Lower leg skin (tissue), 4 donors: Measurements from ENCODE around the gene REEP3. TPM values are rescaled to one million over a fixed set of nuclear protein-coding genes. Genes with fewer than 3 reads are reported as not detected.

Source experiments
- DNase-seq, 2 donors: peaks; one replicate each; pipeline ENCODE4 v3.0.0-alpha.2; 2019; ENCODE audit warnings: low spot score in 2 of 2
- H3K4me3 ChIP-seq: fragments of 200-600 bp; sonication (generic); 2 replicates; pipeline ENCODE4 v1.5.1; 2017; ENCODE audit warnings: mild to moderate bottlenecking, low read depth; ENCODE audit not compliant: poor library complexity, severe bottlenecking
- POLR2A ChIP-seq, 2 donors: fragments of 450-650 bp; IDR thresholded peaks; one replicate each; pipeline ENCODE4 v1.6.1; 2016 to 2017; ENCODE audit warnings: antibody characterized with exemption in 2 of 2, mild to moderate bottlenecking in 1 of 2, moderate library complexity in 1 of 2
- WGBS, 2 donors: methylation state at CpG; one replicate each; pipeline ENCODE4 v1.1.5; 2018; 5-methylcytosine and 5-hydroxymethylcytosine counted together
- intact Hi-C: fragments of 100-400 bp; cut with DNase I; formaldehyde crosslinking; loops from one replicate; pipeline ENCODE4 v1.15.0; 2023; ENCODE audit warnings: low total_unique reads
- total RNA-seq, 4 donors: library from RNA; depleted of rRNA; stranded (reverse); fragments of >200 nt; gene quantifications; one replicate each; pipeline ENCODE4 v1.1.0, GENCODE V29; 2016
- TF ChIP-seq, protein P1 (sequence below), 3 donors: fragments of 450-650 bp; IDR thresholded peaks; one replicate each; pipeline ENCODE4 v1.5.1; 2016; ENCODE audit warnings: antibody characterized with exemption in 3 of 3, mild to moderate bottlenecking in 3 of 3, moderate library complexity in 2 of 3

Gene REEP3
- total RNA-seq, 4 donors from 2014 or later: 39.8 to 58.4 (median 49.0) TPM

DNA sequence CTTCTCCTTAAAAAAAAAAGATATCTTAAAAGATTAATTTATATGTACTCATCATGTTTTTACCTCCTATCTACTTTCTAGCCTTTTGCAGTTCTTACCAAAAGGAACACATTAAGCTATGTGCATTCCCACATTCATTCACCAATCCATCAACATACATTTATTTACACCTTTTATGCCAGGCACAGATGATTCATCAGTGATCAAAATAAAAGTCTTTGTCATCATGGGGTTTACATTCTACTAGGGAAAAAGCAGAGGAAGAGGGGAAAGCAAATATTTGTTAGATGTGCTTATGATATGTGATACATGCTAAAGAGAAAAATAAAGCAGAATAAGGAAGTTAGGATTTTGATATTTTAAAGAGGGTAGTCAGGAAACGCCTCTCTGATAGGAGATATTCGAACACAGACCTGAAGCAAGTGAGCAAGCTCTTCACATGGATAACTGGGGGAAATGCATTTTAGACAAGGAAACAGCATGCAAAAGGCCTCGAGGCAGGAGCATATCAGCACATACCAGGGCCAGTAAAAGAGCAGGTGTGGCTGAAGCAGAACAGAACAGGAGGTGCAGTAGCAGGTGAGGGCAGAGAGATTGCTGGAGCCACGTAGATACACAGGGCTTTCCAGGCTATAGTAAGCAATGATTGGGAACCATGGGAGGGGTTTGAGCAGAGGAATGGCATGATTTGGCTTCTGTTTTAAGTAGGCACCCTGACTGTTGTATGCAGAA, 67.4 kb downstream of the REEP3 start:
- TF ChIP-seq, protein P1, sequence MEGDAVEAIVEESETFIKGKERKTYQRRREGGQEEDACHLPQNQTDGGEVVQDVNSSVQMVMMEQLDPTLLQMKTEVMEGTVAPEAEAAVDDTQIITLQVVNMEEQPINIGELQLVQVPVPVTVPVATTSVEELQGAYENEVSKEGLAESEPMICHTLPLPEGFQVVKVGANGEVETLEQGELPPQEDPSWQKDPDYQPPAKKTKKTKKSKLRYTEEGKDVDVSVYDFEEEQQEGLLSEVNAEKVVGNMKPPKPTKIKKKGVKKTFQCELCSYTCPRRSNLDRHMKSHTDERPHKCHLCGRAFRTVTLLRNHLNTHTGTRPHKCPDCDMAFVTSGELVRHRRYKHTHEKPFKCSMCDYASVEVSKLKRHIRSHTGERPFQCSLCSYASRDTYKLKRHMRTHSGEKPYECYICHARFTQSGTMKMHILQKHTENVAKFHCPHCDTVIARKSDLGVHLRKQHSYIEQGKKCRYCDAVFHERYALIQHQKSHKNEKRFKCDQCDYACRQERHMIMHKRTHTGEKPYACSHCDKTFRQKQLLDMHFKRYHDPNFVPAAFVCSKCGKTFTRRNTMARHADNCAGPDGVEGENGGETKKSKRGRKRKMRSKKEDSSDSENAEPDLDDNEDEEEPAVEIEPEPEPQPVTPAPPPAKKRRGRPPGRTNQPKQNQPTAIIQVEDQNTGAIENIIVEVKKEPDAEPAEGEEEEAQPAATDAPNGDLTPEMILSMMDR (IDR thresholded peaks at IDR 0.05): no peak
- TF ChIP-seq POLR2A (IDR thresholded peaks at IDR 0.05): no peak
- 61 to 65% methylated on average over 4 of the region's 4 CpGs for WGBS, 2 donors

DNA sequence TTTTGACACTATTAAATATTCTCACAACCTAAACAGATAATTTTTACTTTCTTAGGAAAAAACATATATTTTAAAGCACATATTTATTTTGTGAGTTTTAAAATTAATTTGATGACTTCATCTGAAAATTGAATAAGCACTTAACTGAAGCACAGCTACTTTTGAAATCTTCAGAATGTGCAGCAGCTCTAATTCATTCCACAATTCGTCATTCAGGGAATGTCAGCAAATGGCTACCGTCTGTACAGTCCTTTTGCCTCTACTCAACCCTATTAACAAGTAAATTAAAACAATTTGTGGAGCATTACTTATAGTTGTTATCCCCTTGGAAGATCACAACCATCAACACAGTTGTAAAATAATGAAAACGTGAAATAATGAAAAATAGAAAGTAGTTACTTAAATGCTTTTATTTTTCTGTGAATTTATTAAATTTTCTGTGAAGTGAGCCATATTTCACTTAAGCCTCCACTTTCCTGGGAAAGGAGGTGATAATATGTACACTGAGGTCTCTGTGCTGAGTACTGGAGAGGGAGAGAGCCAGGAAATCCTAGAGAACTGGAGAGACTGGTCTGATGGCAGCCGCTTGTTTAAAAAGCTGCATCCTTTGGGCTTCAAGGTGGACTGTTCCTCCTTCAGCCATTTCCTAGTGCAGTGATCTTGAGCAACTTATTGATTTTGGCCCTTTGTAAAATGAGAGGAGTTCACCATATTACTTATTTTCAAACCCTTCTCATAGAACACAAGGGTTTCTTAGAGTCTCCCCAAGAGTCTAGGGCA, 70.6 kb downstream of the REEP3 start:
- no peak for TF ChIP-seq POLR2A (IDR thresholded peaks at IDR 0.05)
- TF ChIP-seq, protein P1 (IDR thresholded peaks at IDR 0.05): no peak
- no peak overlapping the region for H3K4me3 ChIP-seq
- DNase-seq: no peak
- intact Hi-C loops: no loop called here
- WGBS, 2 donors: 70 to 75% methylated on average over 4 of the region's 4 CpGs

More for the DNA sequence above, 67.4 kb downstream of the REEP3 start:
- intact Hi-C loops: no loop called here
- DNase-seq: no peak
- H3K4me3 ChIP-seq: no peak overlapping the region

DNA sequence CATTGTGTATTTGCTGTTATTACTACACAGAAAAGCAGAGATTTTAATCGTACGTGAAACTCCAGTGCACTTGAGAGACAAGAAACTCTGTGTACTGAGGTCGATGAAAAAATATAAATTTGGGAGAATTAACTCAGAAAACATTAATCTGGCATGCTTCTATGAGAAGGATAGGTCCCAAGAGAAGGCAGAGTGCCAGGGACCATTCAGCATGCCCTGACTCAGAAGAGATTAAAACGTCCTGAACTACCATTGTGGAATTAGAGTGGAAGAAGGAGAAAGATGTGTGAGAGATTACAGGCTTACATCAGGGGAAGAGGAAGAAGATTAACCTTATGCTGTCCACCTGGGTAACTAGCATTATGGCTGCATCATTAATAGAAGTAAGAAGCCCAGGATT, 72.4 kb downstream of the REEP3 start:
- 48 to 74% methylated on average over 4 of the region's 4 CpGs for WGBS, 2 donors

DNA sequence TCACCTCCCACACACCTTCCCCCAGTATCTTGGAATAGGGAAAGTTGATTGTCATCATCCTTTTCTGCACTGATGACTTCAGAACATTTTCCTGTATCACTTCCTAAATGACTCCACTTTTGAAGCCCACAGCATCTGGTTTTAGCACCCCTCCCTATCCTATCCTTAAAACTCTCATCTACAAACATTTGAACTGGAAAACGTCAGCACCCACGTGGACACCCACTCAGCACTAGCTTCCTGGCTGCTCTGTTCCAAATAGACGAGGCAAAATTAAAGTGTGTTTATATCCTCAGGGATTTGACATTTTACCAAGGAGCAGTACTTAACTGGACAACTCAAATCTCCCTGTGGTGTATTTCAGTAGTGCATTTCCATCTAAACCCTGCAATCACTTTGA, 73.9 kb downstream of the REEP3 start:
- 50 to 56% methylated on average over 3 of the region's 3 CpGs for WGBS, 2 donors
- TF ChIP-seq, protein P1 (IDR thresholded peaks at IDR 0.05): no peak
- no peak for TF ChIP-seq POLR2A (IDR thresholded peaks at IDR 0.05)
- DNase-seq: no peak
- intact Hi-C loops: no loop called here
- no peak overlapping the region for H3K4me3 ChIP-seq

More for the DNA sequence above, 72.4 kb downstream of the REEP3 start:
- no peak for DNase-seq
- no peak overlapping the region for H3K4me3 ChIP-seq
- TF ChIP-seq, protein P1 (IDR thresholded peaks at IDR 0.05): no peak
- no peak for TF ChIP-seq POLR2A (IDR thresholded peaks at IDR 0.05)
- intact Hi-C loops: no loop called here

DNA sequence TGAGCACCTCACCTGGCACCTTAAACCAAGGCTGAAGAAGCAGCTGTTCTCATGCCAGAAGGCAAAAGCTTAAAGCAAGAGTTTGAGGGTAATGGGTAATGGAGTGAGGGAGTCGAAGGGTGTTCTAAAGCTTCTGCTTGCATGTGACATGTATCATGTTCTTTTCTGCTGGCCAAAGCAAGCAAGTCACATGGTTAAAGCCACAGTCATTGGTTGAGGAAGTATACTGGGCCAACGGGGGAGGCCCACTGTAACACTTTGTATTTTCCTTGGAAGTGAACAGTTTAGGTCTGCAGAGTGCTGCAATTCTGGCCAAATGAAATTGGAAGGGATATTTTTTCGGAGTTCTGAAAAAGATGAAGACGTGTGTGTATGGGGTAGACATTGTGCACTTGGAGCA, 75.7 kb downstream of the REEP3 start:
- no peak for DNase-seq
- no peak overlapping the region for H3K4me3 ChIP-seq
- no peak for TF ChIP-seq POLR2A (IDR thresholded peaks at IDR 0.05)
- TF ChIP-seq, protein P1 (IDR thresholded peaks at IDR 0.05): no peak
- intact Hi-C loops: no loop called here
- 68 to 89% methylated on average over 4 of the region's 4 CpGs for WGBS, 2 donors
